A549 (cell line): Measurements from ENCODE around the gene SLC25A15. TPM values are rescaled to one million over a fixed set of nuclear protein-coding genes. Genes with fewer than 3 reads are reported as not detected.

ENCODE experiments used
- ATAC-seq, 2 experiments: fragments of 200-7000 bp in 1 of 2; fragments of >200 bp in 1 of 2; cut with Nextera tagmentation in 1 of 2; cut with Tn5 transposase in 1 of 2; 3 replicates each; pipeline versions ENCODE4 v1.8.0 to v1.9.1; 2018 to 2020; ENCODE audit warnings: mild to moderate bottlenecking in 1 of 2, moderate library complexity in 1 of 2
- CTCF ChIA-PET: fragments of 300-600 bp; sonication (Branson Sonifier 250); formaldehyde crosslinking; extraction: SDS; loops from one replicate; lab custom pipeline; 2021; ENCODE audit warnings: antibody characterized with exemption, inconsistent platforms; lab: Yijun Ruan, JAX
- POLR2A ChIA-PET: fragments of 350-600 bp; formaldehyde crosslinking; extraction: SDS; loops from one replicate; lab custom pipeline; 2021; ENCODE audit warnings: antibody characterized with exemption, inconsistent platforms; lab: Yijun Ruan, JAX
- DNase-seq, 2 experiments: peaks; one replicate each; pipeline versions ENCODE4 v3.0.0 to v3.0.0-alpha.2; 2011 to 2016; ENCODE audit warnings: low read depth in 1 of 2, low spot score in 1 of 2
- FAIRE-seq: peaks from 2 replicates; lab custom pipeline; 2011; peaks lifted over from hg19 to GRCh38; lab: Jason Lieb, UNC
- H3K27ac ChIP-seq, 2 experiments: fragments of >200 bp; sonication (Bioruptor Twin); formaldehyde crosslinking; 3 replicates each; pipeline ENCODE4 v1.5.1; 2016 to 2017
- H3K4me1 ChIP-seq: fragments of >200 bp; sonication (Bioruptor Twin); formaldehyde crosslinking; 3 replicates; pipeline ENCODE4 v1.6.1; 2016
- H3K4me2 ChIP-seq: fragments of >200 bp; sonication (Bioruptor Twin); formaldehyde crosslinking; 3 replicates; pipeline ENCODE4 v1.6.1; 2016
- H3K4me3 ChIP-seq: fragments of >200 bp; sonication (Bioruptor Twin); formaldehyde crosslinking; 3 replicates; pipeline ENCODE4 v1.5.1; 2016
- H3K9me3 ChIP-seq: fragments of >200 bp; sonication (Bioruptor Twin); formaldehyde crosslinking; 3 replicates; pipeline ENCODE4 v1.6.1; 2016
- BHLHE40 ChIP-seq: IDR thresholded peaks from 2 replicates; pipeline ENCODE4 v1.6.1; 2012; ENCODE audit warnings: low read depth, low read length, inconsistent platforms
- CBX2 ChIP-seq: fragments of 200-600 bp; sonication (generic); IDR thresholded peaks from 2 replicates; pipeline ENCODE4 v1.6.1; 2016; ENCODE audit warnings: low read depth, mild to moderate bottlenecking, borderline replicate concordance
- CBX8 ChIP-seq: fragments of 200-600 bp; sonication (generic); IDR thresholded peaks from 2 replicates; pipeline ENCODE4 v1.6.1; 2016
- CHD2 ChIP-seq: fragments of 150-350 bp; IDR thresholded peaks from 2 replicates; pipeline ENCODE4 v1.6.1; 2014; ENCODE audit warnings: low read length; ENCODE audit not compliant: partially characterized antibody
- CHD4 ChIP-seq: fragments of 200-600 bp; sonication (generic); IDR thresholded peaks from 2 replicates; pipeline ENCODE4 v1.6.1; 2016; ENCODE audit warnings: antibody characterized with exemption, mild to moderate bottlenecking, borderline replicate concordance
- ESRRA ChIP-seq: fragments of 150-350 bp; IDR thresholded peaks from 2 replicates; pipeline ENCODE4 v1.6.1; 2014; ENCODE audit warnings: mild to moderate bottlenecking, low read length, borderline replicate concordance
- FOSB ChIP-seq: fragments of 250-450 bp; sonication (Bioruptor Pico); IDR thresholded peaks from 2 replicates; pipeline ENCODE4 v1.5.0; 2020; ENCODE audit warnings: mild to moderate bottlenecking, moderate library complexity
- GATA3 ChIP-seq: IDR thresholded peaks from 2 replicates; pipeline ENCODE4 v1.6.1; 2012; ENCODE audit warnings: borderline replicate concordance
- HDAC2 ChIP-seq: fragments of 200-600 bp; sonication (generic); IDR thresholded peaks from 2 replicates; pipeline ENCODE4 v1.6.1; 2016
- HEYL ChIP-seq: fragments of 250-450 bp; sonication (Bioruptor Pico); IDR thresholded peaks from 2 replicates; pipeline ENCODE4 v1.8.0; 2021; ENCODE audit warnings: mild to moderate bottlenecking, moderate library complexity
- JUN ChIP-seq, 2 experiments: fragments of >200 bp; sonication (Bioruptor Twin); formaldehyde crosslinking; IDR thresholded peaks; 2 replicates in 1 of 2; 3 replicates in 1 of 2; pipeline ENCODE4 v1.6.1; 2016 to 2017
- KDM5A ChIP-seq: fragments of 200-600 bp; sonication (generic); IDR thresholded peaks from 2 replicates; pipeline ENCODE4 v1.6.1; 2016; ENCODE audit warnings: antibody characterized with exemption, mild to moderate bottlenecking
- MAZ ChIP-seq: fragments of 150-350 bp; IDR thresholded peaks from 2 replicates; pipeline ENCODE4 v1.6.1; 2014; ENCODE audit warnings: antibody characterized with exemption, low read depth, low read length, borderline replicate concordance
- NFE2L2 ChIP-seq: fragments of 150-350 bp; conservative IDR thresholded peaks from 2 replicates; pipeline ENCODE4 v1.6.1; 2014; ENCODE audit warnings: low read length
- NPAS2 ChIP-seq: fragments of 250-450 bp; sonication (Bioruptor Pico); IDR thresholded peaks from 2 replicates; pipeline ENCODE4 v1.8.0; 2022; ENCODE audit warnings: mild to moderate bottlenecking, moderate library complexity, borderline replicate concordance
- NR3C1 ChIP-seq: fragments of >200 bp; sonication (Bioruptor Twin); formaldehyde crosslinking; IDR thresholded peaks from 3 replicates; pipeline ENCODE4 v1.6.1; 2017
- POLR2AphosphoS2 ChIP-seq: conservative IDR thresholded peaks from 2 replicates; pipeline ENCODE4 v1.6.1; 2012; ENCODE audit warnings: low read length, improper control_type of control experiment, inconsistent platforms
- RCOR1 ChIP-seq: fragments of 150-350 bp; IDR thresholded peaks from 2 replicates; pipeline ENCODE4 v1.6.1; 2014; ENCODE audit warnings: antibody characterized with exemption, low read length, low read depth
- SMC3 ChIP-seq: fragments of >200 bp; sonication (Bioruptor Twin); formaldehyde crosslinking; IDR thresholded peaks from 3 replicates; pipeline ENCODE4 v1.6.1; 2018; ENCODE audit warnings: inconsistent platforms
- SREBF2 ChIP-seq: fragments of 450-650 bp; IDR thresholded peaks from 2 replicates; pipeline ENCODE4 v1.6.1; 2014; ENCODE audit warnings: mild to moderate bottlenecking, moderate library complexity
- TP53 ChIP-seq: fragments of 250-450 bp; sonication (Bioruptor Pico); IDR thresholded peaks from 2 replicates; pipeline ENCODE4 v1.5.0; 2021; ENCODE audit warnings: mild to moderate bottlenecking, moderate library complexity
- ZNF302 ChIP-seq: fragments of 250-450 bp; sonication (Bioruptor Pico); IDR thresholded peaks from 2 replicates; pipeline ENCODE4 v1.9.0; 2021; ENCODE audit warnings: inconsistent platforms, mild to moderate bottlenecking, moderate library complexity
- WGBS: methylation state at CpG from one replicate; pipeline ENCODE4 v1.1.6; 2017; ENCODE audit errors: missing lambda C conversion rate; 5-methylcytosine and 5-hydroxymethylcytosine counted together
- polyA plus RNA-seq, 4 experiments: library from polyadenylated mRNA; depleted of rRNA in 3 of 4; stranded (reverse); fragments of >200 nt; fragmentation: RNase III in 1 of 4; extraction: RNeasy Plus Mini Kit Qiagen cat#74134 plus additional on column Dnase treatment in 1 of 4; gene quantifications; 2 replicates in 3 of 4; 3 replicates in 1 of 4; pipeline ENCODE4 v1.2.3, GENCODE V29; 2011 to 2017
- TF ChIP-seq, protein P1 (sequence below): fragments of >200 bp; sonication (Bioruptor Twin); formaldehyde crosslinking; IDR thresholded peaks from 3 replicates; pipeline ENCODE4 v1.5.1; 2016
- TF ChIP-seq, protein P2 (sequence below): fragments of 250-450 bp; sonication (Bioruptor Pico); IDR thresholded peaks from 2 replicates; pipeline ENCODE4 v1.5.0; 2020; ENCODE audit warnings: low read depth, mild to moderate bottlenecking, moderate library complexity
- TF ChIP-seq, protein P3 (sequence below): fragments of 200-600 bp; sonication (generic); IDR thresholded peaks from 2 replicates; pipeline ENCODE4 v1.6.1; 2016; ENCODE audit warnings: antibody characterized with exemption, mild to moderate bottlenecking, moderate library complexity
- TF ChIP-seq, protein P4 (sequence below): IDR thresholded peaks from 2 replicates; pipeline ENCODE4 v1.6.1; 2012; ENCODE audit warnings: low read depth, borderline replicate concordance
- TF ChIP-seq, protein P5 (sequence below): IDR thresholded peaks from 2 replicates; pipeline ENCODE4 v1.6.1; 2012

Gene SLC25A15
- polyA plus RNA-seq, 2 of the 4 experiments (the other 2 are of a cell fraction): 14.0 to 23.3 TPM

DNA sequence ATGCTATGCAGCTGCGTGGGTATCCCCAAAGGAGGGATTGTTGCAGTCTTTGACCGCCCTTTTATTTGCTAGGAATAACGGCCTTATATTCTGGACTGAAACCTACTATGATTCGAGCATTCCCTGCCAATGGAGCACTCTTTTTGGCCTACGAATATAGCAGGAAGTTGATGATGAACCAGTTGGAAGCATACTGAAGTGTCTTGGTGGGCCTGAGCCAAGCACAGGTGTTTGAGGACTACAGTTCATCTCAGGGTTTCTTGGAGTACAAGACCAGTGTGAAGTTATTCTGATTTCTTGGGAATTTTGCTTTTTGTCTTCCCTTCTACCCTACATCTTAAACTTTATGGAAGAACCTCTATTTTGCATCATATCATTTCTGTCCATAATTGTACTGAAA, 20.1 kb downstream of the SLC25A15 start:
- ATAC-seq (no peak), DNase-seq (no peak), FAIRE-seq (no peak)
- POLR2A ChIA-PET: no interaction called here
- H3K27ac ChIP-seq: no peak overlapping the region
- no peak for TF ChIP-seq CHD2
- TF ChIP-seq, protein P1, sequence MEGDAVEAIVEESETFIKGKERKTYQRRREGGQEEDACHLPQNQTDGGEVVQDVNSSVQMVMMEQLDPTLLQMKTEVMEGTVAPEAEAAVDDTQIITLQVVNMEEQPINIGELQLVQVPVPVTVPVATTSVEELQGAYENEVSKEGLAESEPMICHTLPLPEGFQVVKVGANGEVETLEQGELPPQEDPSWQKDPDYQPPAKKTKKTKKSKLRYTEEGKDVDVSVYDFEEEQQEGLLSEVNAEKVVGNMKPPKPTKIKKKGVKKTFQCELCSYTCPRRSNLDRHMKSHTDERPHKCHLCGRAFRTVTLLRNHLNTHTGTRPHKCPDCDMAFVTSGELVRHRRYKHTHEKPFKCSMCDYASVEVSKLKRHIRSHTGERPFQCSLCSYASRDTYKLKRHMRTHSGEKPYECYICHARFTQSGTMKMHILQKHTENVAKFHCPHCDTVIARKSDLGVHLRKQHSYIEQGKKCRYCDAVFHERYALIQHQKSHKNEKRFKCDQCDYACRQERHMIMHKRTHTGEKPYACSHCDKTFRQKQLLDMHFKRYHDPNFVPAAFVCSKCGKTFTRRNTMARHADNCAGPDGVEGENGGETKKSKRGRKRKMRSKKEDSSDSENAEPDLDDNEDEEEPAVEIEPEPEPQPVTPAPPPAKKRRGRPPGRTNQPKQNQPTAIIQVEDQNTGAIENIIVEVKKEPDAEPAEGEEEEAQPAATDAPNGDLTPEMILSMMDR: no peak
- no peak for TF ChIP-seq CBX2
- TF ChIP-seq KDM5A: no peak
- no peak for TF ChIP-seq HEYL (CRISPR knock-in tag)
- TF ChIP-seq CBX8: no peak
- TF ChIP-seq NFE2L2: no peak
- no peak for TF ChIP-seq TP53 (CRISPR knock-in tag)
- no peak for TF ChIP-seq SREBF2
- TF ChIP-seq, protein P2, sequence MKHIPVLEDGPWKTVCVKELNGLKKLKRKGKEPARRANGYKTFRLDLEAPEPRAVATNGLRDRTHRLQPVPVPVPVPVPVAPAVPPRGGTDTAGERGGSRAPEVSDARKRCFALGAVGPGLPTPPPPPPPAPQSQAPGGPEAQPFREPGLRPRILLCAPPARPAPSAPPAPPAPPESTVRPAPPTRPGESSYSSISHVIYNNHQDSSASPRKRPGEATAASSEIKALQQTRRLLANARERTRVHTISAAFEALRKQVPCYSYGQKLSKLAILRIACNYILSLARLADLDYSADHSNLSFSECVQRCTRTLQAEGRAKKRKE (CRISPR knock-in tag): no peak
- TF ChIP-seq JUN (IDR thresholded peaks at IDR 0.05): no peak
- TF ChIP-seq CHD4: no peak
- TF ChIP-seq ESRRA: no peak
- TF ChIP-seq, protein P3, sequence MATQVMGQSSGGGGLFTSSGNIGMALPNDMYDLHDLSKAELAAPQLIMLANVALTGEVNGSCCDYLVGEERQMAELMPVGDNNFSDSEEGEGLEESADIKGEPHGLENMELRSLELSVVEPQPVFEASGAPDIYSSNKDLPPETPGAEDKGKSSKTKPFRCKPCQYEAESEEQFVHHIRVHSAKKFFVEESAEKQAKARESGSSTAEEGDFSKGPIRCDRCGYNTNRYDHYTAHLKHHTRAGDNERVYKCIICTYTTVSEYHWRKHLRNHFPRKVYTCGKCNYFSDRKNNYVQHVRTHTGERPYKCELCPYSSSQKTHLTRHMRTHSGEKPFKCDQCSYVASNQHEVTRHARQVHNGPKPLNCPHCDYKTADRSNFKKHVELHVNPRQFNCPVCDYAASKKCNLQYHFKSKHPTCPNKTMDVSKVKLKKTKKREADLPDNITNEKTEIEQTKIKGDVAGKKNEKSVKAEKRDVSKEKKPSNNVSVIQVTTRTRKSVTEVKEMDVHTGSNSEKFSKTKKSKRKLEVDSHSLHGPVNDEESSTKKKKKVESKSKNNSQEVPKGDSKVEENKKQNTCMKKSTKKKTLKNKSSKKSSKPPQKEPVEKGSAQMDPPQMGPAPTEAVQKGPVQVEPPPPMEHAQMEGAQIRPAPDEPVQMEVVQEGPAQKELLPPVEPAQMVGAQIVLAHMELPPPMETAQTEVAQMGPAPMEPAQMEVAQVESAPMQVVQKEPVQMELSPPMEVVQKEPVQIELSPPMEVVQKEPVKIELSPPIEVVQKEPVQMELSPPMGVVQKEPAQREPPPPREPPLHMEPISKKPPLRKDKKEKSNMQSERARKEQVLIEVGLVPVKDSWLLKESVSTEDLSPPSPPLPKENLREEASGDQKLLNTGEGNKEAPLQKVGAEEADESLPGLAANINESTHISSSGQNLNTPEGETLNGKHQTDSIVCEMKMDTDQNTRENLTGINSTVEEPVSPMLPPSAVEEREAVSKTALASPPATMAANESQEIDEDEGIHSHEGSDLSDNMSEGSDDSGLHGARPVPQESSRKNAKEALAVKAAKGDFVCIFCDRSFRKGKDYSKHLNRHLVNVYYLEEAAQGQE: no peak
- no peak for TF ChIP-seq SMC3
- TF ChIP-seq HDAC2: no peak
- TF ChIP-seq MAZ: no peak
- TF ChIP-seq BHLHE40: no peak
- no peak for TF ChIP-seq NPAS2 (CRISPR knock-in tag)
- TF ChIP-seq, protein P4, sequence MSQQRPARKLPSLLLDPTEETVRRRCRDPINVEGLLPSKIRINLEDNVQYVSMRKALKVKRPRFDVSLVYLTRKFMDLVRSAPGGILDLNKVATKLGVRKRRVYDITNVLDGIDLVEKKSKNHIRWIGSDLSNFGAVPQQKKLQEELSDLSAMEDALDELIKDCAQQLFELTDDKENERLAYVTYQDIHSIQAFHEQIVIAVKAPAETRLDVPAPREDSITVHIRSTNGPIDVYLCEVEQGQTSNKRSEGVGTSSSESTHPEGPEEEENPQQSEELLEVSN: no peak
- 89% methylated on average over 5 of the region's 5 CpGs for WGBS
- H3K9me3 ChIP-seq: peaks cover 5% of the 10 kb centered on the region; the same call in 2 of the 3 replicates
- H3K4me1 ChIP-seq: no peaks in the 10 kb centered on the region
- no peak overlapping the region for H3K4me3 ChIP-seq
- no peak overlapping the region for H3K4me2 ChIP-seq
- CTCF ChIA-PET: no interaction called here

DNA sequence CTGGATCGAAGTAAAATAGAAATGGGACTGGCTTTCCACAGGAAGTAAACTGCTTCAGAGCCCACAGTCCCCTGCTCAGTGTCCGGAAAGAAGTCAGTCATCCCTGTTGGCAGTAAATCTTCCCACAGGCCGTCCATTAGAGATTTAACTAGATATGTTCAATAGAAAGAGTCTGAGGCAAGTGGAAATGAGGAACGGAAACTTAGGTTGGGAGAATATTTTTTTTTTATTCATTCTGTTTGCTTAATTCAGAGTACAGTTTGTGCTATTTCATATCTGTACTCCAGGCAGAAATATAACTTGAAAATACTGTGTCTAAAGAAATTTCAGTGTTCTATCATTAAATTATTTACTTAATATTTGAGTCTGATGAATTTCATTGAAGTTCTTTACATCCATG, 22.7 kb downstream of the SLC25A15 start:
- ChIA-PET CTCF (interaction anchor here (0.8 kb wide), 1 partner anchor 63 kb away, joined by 3 read pairs; no protein-coding TSS in a partner anchor), POLR2A (no interaction called here)
- no peak for TF ChIP-seq NR3C1
- no peak for TF ChIP-seq RCOR1
- no peak for TF ChIP-seq ZNF302 (CRISPR knock-in tag)
- TF ChIP-seq ESRRA: no peak
- TF ChIP-seq POLR2AphosphoS2: no peak
- no peak for TF ChIP-seq NFE2L2
- TF ChIP-seq, protein P5, sequence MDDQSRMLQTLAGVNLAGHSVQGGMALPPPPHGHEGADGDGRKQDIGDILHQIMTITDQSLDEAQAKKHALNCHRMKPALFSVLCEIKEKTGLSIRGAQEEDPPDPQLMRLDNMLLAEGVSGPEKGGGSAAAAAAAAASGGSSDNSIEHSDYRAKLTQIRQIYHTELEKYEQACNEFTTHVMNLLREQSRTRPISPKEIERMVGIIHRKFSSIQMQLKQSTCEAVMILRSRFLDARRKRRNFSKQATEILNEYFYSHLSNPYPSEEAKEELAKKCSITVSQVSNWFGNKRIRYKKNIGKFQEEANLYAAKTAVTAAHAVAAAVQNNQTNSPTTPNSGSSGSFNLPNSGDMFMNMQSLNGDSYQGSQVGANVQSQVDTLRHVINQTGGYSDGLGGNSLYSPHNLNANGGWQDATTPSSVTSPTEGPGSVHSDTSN: no peak
- no peak for TF ChIP-seq HEYL (CRISPR knock-in tag)
- no peak for TF ChIP-seq FOSB
- no peak for TF ChIP-seq SMC3
- TF ChIP-seq CBX8: no peak
- TF ChIP-seq GATA3: no peak
- no peak for TF ChIP-seq KDM5A
- Histone ChIP-seq H3K9me3 (peaks cover 11% of the 10 kb centered on the region), H3K4me1 (no peaks in the 10 kb centered on the region), H3K4me3 (no peak overlapping the region), H3K4me2 (no peak overlapping the region), H3K27ac (no peak overlapping the region)
- FAIRE-seq (no peak), ATAC-seq (no peak), DNase-seq (no peak)
- 91% methylated on average over 4 of the region's 4 CpGs for whole genome bisulfite sequencing
